Left kidney (tissue), 2 donors: Measurements from ENCODE around the gene HSPA6. TPM values are rescaled to one million over a fixed set of nuclear protein-coding genes. Genes with fewer than 3 reads are reported as not detected.
"Not testable (repeated sequence)": the region's sequence is repeated elsewhere in the genome, so short reads cannot be mapped to it uniquely, and the experiment has no call there.

Source experiments
- DNase-seq: peaks from one replicate; pipeline ENCODE4 v3.0.0-alpha.2; 2013
- polyA plus RNA-seq: library from polyadenylated mRNA; unstranded; fragments of 120-200 nt; gene quantifications from one replicate; pipeline ENCODE4 v1.2.1, GENCODE V29; 2013; ENCODE audit not compliant: insufficient read length

HSPA6 gene
- polyA plus RNA-seq, 1 donor = 0.35 TPM

GRCh38 chr1:161560960-161561715 lies 36.8 kb downstream of the HSPA6 start:
- not testable (repeated sequence) for DNase-seq

- DNase-seq = not testable (repeated sequence)
Observed at GRCh38 chr1:161562441-161562840, 38.1 kb downstream of the HSPA6 start.

- DNase-seq = not testable (repeated sequence)
Observed at GRCh38 chr1:161563522-161563921, 39.2 kb downstream of the HSPA6 start.

GRCh38 chr1:161566602-161566960 lies 42.2 kb downstream of the HSPA6 start:
- not testable (repeated sequence) for DNase-seq

GRCh38 chr1:161571703-161572102 lies 47.4 kb downstream of the HSPA6 start:
- DNase-seq = not testable (repeated sequence)

Other genes with a start within 250 kb of the HSPA6 start
- 3.5 TPM for gene MPZ, start 214.6 kb upstream of the HSPA6 start, polyA plus RNA-seq
- gene SDHC, start 210.2 kb upstream of the HSPA6 start, polyA plus RNA-seq = 272 TPM
- 15.2 TPM for gene CFAP126, start 156.7 kb upstream of the HSPA6 start, polyA plus RNA-seq
- gene FCGR2A, start 19.1 kb upstream of the HSPA6 start, polyA plus RNA-seq = 5.3 TPM
- gene FCGR3A, start 25.3 kb downstream of the HSPA6 start, polyA plus RNA-seq = 1.1 TPM
- not detected for gene FCGR3B, start 106.6 kb downstream of the HSPA6 start, polyA plus RNA-seq
- 0.65 TPM for gene FCGR2B, start 138.6 kb downstream of the HSPA6 start, polyA plus RNA-seq
- gene FCRLA, start 182.7 kb downstream of the HSPA6 start, polyA plus RNA-seq = not detected
- gene FCRLB, start 197.0 kb downstream of the HSPA6 start, polyA plus RNA-seq = 4.4 TPM
- 44.9 TPM for gene DUSP12, start 225.2 kb downstream of the HSPA6 start, polyA plus RNA-seq
- gene ATF6, start 241.8 kb downstream of the HSPA6 start, polyA plus RNA-seq = 35.1 TPM